HEK293 (cell line): Measurements from ENCODE around the gene OR4D5.

Experiments
- CTCF ChIA-PET: fragments of 350-600 bp; formaldehyde crosslinking; extraction: SDS; loops from one replicate; lab custom pipeline; 2021; ENCODE audit warnings: antibody characterized with exemption; lab: Yijun Ruan, JAX
- POLR2A ChIA-PET: fragments of 300-600 bp; formaldehyde crosslinking; extraction: SDS; loops from one replicate; lab custom pipeline; 2020; ENCODE audit warnings: antibody characterized with exemption, inconsistent platforms; lab: Yijun Ruan, JAX
- H3K27ac ChIP-seq: fragments of 200-500 bp; sonication (Bioruptor generic); 2 replicates; pipeline ENCODE4 v1.5.1; 2014; ENCODE audit warnings: low read depth, low read length, control low read depth, inconsistent platforms; ENCODE audit errors: extremely low read depth
- H3K36me3 ChIP-seq, 2 experiments: fragments of 200-500 bp in 1 of 2; sonication (Bioruptor generic) in 1 of 2; 1 replicate in 1 of 2; 2 replicates in 1 of 2; pipeline ENCODE4 v1.5.1; 2014 to 2017; ENCODE audit warnings: inconsistent platforms in 2 of 2, low read length in 2 of 2; ENCODE audit not compliant: control insufficient read depth in 2 of 2, insufficient read depth in 1 of 2
- H3K4me1 ChIP-seq: fragments of 200-500 bp; sonication (Bioruptor generic); 2 replicates; pipeline ENCODE4 v1.5.1; 2014; ENCODE audit warnings: mild to moderate bottlenecking, low read length, inconsistent platforms; ENCODE audit not compliant: control insufficient read depth, insufficient read depth
- H3K4me3 ChIP-seq: 2 replicates; pipeline ENCODE4 v1.5.1; 2011; ENCODE audit warnings: low read depth, mild to moderate bottlenecking, control low read depth, low read length, moderate library complexity
- H3K9me3 ChIP-seq: fragments of 200-500 bp; sonication (Bioruptor generic); 2 replicates; pipeline ENCODE4 v1.5.1; 2014; ENCODE audit warnings: low read depth, low read length, inconsistent platforms; ENCODE audit not compliant: control insufficient read depth, insufficient read depth
- MEIS1 ChIP-seq: sonication (generic); formaldehyde crosslinking; IDR thresholded peaks from 2 replicates; pipeline ENCODE4 v1.8.1; 2022; ENCODE audit warnings: missing genetic modification reagents, mild to moderate bottlenecking, borderline replicate concordance
- SCRT1 ChIP-seq: fragments of 450-650 bp; formaldehyde crosslinking; IDR thresholded peaks from 2 replicates; pipeline ENCODE4 v1.5.1; 2016; ENCODE audit warnings: missing biosample characterization, missing genetic modification characterization, borderline replicate concordance
- ZBTB21 ChIP-seq: fragments of 450-650 bp; formaldehyde crosslinking; IDR thresholded peaks from 2 replicates; pipeline ENCODE4 v1.5.1; 2017; ENCODE audit warnings: missing biosample characterization, missing genetic modification characterization
- ZNF10 ChIP-seq: fragments of 450-650 bp; formaldehyde crosslinking; IDR thresholded peaks from 2 replicates; pipeline ENCODE4 v1.5.1; 2017; ENCODE audit warnings: missing biosample characterization, missing genetic modification characterization
- ZNF311 ChIP-seq: fragments of 450-650 bp; formaldehyde crosslinking; IDR thresholded peaks from 2 replicates; pipeline ENCODE4 v1.5.1; 2017; ENCODE audit warnings: missing biosample characterization, missing genetic modification characterization, borderline replicate concordance
- ZNF354C ChIP-seq: fragments of 450-650 bp; formaldehyde crosslinking; IDR thresholded peaks from 2 replicates; pipeline ENCODE4 v1.5.1; 2016; ENCODE audit warnings: missing biosample characterization, missing genetic modification characterization, low read depth, borderline replicate concordance
- ZNF426 ChIP-seq: fragments of 450-650 bp; formaldehyde crosslinking; IDR thresholded peaks from 2 replicates; pipeline ENCODE4 v1.5.1; 2017; ENCODE audit warnings: missing biosample characterization, missing genetic modification characterization, mild to moderate bottlenecking, inconsistent platforms, moderate library complexity
- ZNF558 ChIP-seq: fragments of 450-650 bp; formaldehyde crosslinking; IDR thresholded peaks from 2 replicates; pipeline ENCODE4 v1.5.1; 2016; ENCODE audit warnings: missing biosample characterization, missing genetic modification characterization
- ZNF623 ChIP-seq: fragments of 450-650 bp; formaldehyde crosslinking; IDR thresholded peaks from 2 replicates; pipeline ENCODE4 v1.5.1; 2016; ENCODE audit warnings: missing biosample characterization, missing genetic modification characterization
- ZNF660 ChIP-seq: fragments of 450-650 bp; IDR thresholded peaks from 2 replicates; pipeline ENCODE4 v1.5.1; 2018; ENCODE audit warnings: missing biosample characterization, mild to moderate bottlenecking, missing genetic modification characterization
- ZNF707 ChIP-seq: fragments of 450-650 bp; formaldehyde crosslinking; IDR thresholded peaks from 2 replicates; pipeline ENCODE4 v1.5.1; 2016; ENCODE audit warnings: missing biosample characterization, missing genetic modification characterization
- ZNF830 ChIP-seq: fragments of 450-650 bp; IDR thresholded peaks from 2 replicates; pipeline ENCODE4 v1.5.0; 2018; ENCODE audit warnings: missing biosample characterization, missing genetic modification characterization, low read depth, mild to moderate bottlenecking, moderate library complexity
- ZNF837 ChIP-seq: fragments of 450-650 bp; formaldehyde crosslinking; IDR thresholded peaks from 2 replicates; pipeline ENCODE4 v1.5.1; 2016; ENCODE audit warnings: missing biosample characterization, missing genetic modification characterization
- TF ChIP-seq, protein P1 (sequence below): fragments of 450-650 bp; formaldehyde crosslinking; IDR thresholded peaks from 2 replicates; pipeline ENCODE4 v1.5.1; 2017; ENCODE audit warnings: missing biosample characterization, missing genetic modification characterization
- TF ChIP-seq, protein P2 (sequence below): fragments of 450-650 bp; formaldehyde crosslinking; IDR thresholded peaks from 2 replicates; pipeline ENCODE4 v1.5.1; 2016; ENCODE audit warnings: missing biosample characterization, missing genetic modification characterization
- TF ChIP-seq, protein P3 (sequence below): fragments of 450-650 bp; formaldehyde crosslinking; IDR thresholded peaks from 2 replicates; pipeline ENCODE4 v1.5.1; 2016; ENCODE audit warnings: missing biosample characterization, missing genetic modification characterization
- TF ChIP-seq, protein P4 (sequence below): fragments of 450-650 bp; formaldehyde crosslinking; IDR thresholded peaks from 2 replicates; pipeline ENCODE4 v1.5.1; 2016; ENCODE audit warnings: missing biosample characterization, missing genetic modification characterization

The OR4D5 gene

DNA sequence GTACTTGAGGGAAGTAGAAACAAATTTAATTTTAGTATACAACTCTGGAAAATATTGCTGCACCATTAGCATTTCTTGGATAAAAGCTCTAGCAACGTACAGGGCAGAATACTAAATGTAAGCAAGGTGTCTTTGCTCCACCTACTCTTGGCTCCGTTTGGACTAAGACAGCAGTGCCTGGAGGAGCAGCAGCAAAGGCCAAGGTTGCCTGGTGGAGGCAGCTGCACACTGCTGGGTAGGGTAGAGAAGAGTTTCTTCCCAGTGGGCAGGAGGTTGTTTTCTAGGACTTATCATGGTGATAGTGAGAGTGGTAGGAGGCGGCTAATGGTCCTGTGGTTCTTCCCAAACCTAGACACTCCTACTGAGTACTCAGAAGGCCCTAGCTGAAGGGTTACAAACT, 39.6 kb upstream of the OR4D5 start:
- Histone ChIP-seq H3K4me3 (no peak overlapping the region), H3K36me3 (no peaks in the 10 kb centered on the region), H3K9me3 (no peaks in the 10 kb centered on the region), H3K4me1 (no peaks in the 10 kb centered on the region), H3K27ac (no peak overlapping the region)
- ChIA-PET CTCF (no interaction called here), POLR2A (no interaction called here)
- TF ChIP-seq MEIS1 (CRISPR knock-in tag) (no peak), ZNF426 (no peak), ZBTB21 (tag by site-specific recombination) (no peak), ZNF830 (tag by site-specific recombination) (no peak), ZNF311 (no peak), ZNF10 (tag by site-specific recombination) (no peak), ZNF558 (tag by site-specific recombination) (no peak), ZNF623 (tag by site-specific recombination) (no peak), ZNF837 (tag by site-specific recombination) (no peak), ZNF354C (tag by site-specific recombination) (no peak), ZNF707 (tag by site-specific recombination) (no peak)
- TF ChIP-seq, protein P1, sequence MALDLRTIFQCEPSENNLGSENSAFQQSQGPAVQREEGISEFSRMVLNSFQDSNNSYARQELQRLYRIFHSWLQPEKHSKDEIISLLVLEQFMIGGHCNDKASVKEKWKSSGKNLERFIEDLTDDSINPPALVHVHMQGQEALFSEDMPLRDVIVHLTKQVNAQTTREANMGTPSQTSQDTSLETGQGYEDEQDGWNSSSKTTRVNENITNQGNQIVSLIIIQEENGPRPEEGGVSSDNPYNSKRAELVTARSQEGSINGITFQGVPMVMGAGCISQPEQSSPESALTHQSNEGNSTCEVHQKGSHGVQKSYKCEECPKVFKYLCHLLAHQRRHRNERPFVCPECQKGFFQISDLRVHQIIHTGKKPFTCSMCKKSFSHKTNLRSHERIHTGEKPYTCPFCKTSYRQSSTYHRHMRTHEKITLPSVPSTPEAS = no peak
- TF ChIP-seq, protein P2, sequence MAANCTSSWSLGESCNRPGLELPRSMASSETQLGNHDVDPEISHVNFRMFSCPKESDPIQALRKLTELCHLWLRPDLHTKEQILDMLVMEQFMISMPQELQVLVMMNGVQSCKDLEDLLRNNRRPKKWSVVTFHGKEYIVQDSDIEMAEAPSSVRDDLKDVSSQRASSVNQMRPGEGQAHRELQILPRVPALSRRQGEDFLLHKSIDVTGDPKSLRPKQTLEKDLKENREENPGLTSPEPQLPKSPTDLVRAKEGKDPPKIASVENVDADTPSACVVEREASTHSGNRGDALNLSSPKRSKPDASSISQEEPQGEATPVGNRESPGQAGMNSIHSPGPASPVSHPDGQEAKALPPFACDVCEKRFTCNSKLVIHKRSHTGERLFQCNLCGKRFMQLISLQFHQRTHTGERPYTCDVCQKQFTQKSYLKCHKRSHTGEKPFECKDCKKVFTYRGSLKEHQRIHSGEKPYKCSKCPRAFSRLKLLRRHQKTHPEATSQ (tag by site-specific recombination) = no peak

DNA sequence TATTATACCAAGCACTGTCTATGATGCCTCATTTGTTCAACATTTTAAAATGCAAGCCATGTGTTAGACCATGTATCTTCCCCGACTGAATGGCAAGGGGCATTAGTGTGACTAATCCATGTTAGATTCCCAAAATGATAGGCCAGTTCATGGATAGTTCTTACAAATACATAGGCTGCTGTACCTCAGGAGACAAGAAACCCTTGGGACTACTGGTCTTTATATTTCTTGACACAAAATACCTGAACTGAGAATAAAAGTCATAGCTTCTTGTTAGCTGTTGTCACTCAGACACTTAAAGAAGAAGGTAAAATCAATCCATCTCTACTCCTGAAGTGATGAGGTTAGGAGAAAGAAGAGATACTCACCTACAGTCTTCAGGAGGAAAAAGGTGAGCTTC, 37.5 kb upstream of the OR4D5 start, which contains the start of gene OR8D4:
Gene OR8D4, plus strand, starts transcription at position 301 of the 400 bp plus-strand sequence. CDS start 4,265 bp downstream, outside the sequence.
- CTCF ChIA-PET = interaction anchor here (0.6 kb wide), 2 partner anchors 155 to 191 kb away, joined by 3 to 5 read pairs; no protein-coding TSS in a partner anchor
- TF ChIP-seq ZNF660 (tag by site-specific recombination) (no peak), SCRT1 (tag by site-specific recombination) (no peak)
- TF ChIP-seq, protein P3, sequence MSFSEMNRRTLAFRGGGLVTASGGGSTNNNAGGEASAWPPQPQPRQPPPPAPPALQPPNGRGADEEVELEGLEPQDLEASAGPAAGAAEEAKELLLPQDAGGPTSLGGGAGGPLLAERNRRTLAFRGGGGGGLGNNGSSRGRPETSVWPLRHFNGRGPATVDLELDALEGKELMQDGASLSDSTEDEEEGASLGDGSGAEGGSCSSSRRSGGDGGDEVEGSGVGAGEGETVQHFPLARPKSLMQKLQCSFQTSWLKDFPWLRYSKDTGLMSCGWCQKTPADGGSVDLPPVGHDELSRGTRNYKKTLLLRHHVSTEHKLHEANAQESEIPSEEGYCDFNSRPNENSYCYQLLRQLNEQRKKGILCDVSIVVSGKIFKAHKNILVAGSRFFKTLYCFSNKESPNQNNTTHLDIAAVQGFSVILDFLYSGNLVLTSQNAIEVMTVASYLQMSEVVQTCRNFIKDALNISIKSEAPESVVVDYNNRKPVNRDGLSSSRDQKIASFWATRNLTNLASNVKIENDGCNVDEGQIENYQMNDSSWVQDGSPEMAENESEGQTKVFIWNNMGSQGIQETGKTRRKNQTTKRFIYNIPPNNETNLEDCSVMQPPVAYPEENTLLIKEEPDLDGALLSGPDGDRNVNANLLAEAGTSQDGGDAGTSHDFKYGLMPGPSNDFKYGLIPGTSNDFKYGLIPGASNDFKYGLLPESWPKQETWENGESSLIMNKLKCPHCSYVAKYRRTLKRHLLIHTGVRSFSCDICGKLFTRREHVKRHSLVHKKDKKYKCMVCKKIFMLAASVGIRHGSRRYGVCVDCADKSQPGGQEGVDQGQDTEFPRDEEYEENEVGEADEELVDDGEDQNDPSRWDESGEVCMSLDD = no peak
- TF ChIP-seq, protein P4, sequence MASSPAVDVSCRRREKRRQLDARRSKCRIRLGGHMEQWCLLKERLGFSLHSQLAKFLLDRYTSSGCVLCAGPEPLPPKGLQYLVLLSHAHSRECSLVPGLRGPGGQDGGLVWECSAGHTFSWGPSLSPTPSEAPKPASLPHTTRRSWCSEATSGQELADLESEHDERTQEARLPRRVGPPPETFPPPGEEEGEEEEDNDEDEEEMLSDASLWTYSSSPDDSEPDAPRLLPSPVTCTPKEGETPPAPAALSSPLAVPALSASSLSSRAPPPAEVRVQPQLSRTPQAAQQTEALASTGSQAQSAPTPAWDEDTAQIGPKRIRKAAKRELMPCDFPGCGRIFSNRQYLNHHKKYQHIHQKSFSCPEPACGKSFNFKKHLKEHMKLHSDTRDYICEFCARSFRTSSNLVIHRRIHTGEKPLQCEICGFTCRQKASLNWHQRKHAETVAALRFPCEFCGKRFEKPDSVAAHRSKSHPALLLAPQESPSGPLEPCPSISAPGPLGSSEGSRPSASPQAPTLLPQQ (tag by site-specific recombination) = no peak
- Histone ChIP-seq H3K27ac (no peak within 1 kb of the TSS), H3K4me3 (no peak within 1 kb of the TSS), H3K9me3 (no peaks in the 10 kb centered on the region), H3K4me1 (no peaks in the 10 kb centered on the region), H3K36me3 (no peaks in the 10 kb centered on the region)
- POLR2A ChIA-PET = no interaction called here
